Activated CD8-positive, alpha-beta T cell treated with anti-CD3 and anti-CD28 coated beads, Interleukin-2, amount 10 ng/mL, durations not matched to agents 7 days and 5 days (primary cell): ENCODE results near the gene WBP1L. TPM values are rescaled to one million over a fixed set of nuclear protein-coding genes. Genes with fewer than 3 reads are reported as not detected.
A peak's percentile ranks its signal among the peaks of the same experiment; 100 is the strongest.

ENCODE experiments used
- ATAC-seq: fragments of 150-1000 bp; cut with Tn5 transposase; one replicate; pipeline ENCODE4 v1.10.0; 2021; ENCODE audit warnings: moderate library complexity
- CTCF ChIA-PET: fragments of 350-600 bp; sonication (Branson Sonifier 250); formaldehyde crosslinking; loops from one replicate; lab custom pipeline; 2021; ENCODE audit warnings: antibody characterized with exemption; lab: Charles Lee
- POLR2A ChIA-PET: fragments of 350-600 bp; sonication (Branson Sonifier 250); formaldehyde crosslinking; loops from one replicate; lab custom pipeline; 2021; ENCODE audit warnings: antibody characterized with exemption; lab: Charles Lee
- DNase-seq: peaks from one replicate; pipeline ENCODE4 v3.0.0-alpha.2; 2020
- H3K27ac Mint-ChIP-seq: one replicate; pipeline ENCODE4 v1.8.0; 2021; ENCODE audit warnings: mild to moderate bottlenecking, mixed read lengths
- H3K27me3 Mint-ChIP-seq: one replicate; pipeline ENCODE4 v1.8.0; 2021; ENCODE audit warnings: low read depth, mixed read lengths
- H3K36me3 Mint-ChIP-seq: one replicate; pipeline ENCODE4 v1.8.0; 2021; ENCODE audit warnings: low read depth, mixed read lengths
- H3K4me1 Mint-ChIP-seq: one replicate; pipeline ENCODE4 v1.8.0; 2021; ENCODE audit warnings: low read depth, mixed read lengths
- H3K4me3 Mint-ChIP-seq: one replicate; pipeline ENCODE4 v1.8.0; 2021; ENCODE audit warnings: mild to moderate bottlenecking, mixed read lengths
- H3K9me3 Mint-ChIP-seq: one replicate; pipeline ENCODE4 v1.8.0; 2022; ENCODE audit warnings: mixed read lengths; ENCODE audit not compliant: insufficient read depth
- total RNA-seq, 2 experiments: library from RNA; stranded (reverse); gene quantifications; one replicate each; pipeline ENCODE4 v1.2.3, GENCODE V29; 2021

The WBP1L gene
- total RNA-seq, 2 experiments from 2014 or later, result 25.7 to 25.9 TPM

- no peak for ATAC-seq
- Mint-ChIP-seq H3K36me3 (peaks cover 40% of the 10 kb centered on the region), H3K9me3 (peaks cover 3% of the 10 kb centered on the region), H3K27me3 (no peaks in the 10 kb centered on the region), H3K4me3 (no peak overlapping the region), H3K4me1 (peaks cover 35% of the 10 kb centered on the region), H3K27ac (no peak overlapping the region)
- ChIA-PET POLR2A (no interaction called here), CTCF (no interaction called here)
- DNase-seq, result no peak
These were observed 57.7 kb downstream of the WBP1L start for GRCh38 chr10:102801496-102801895.

GRCh38 chr10:102801978-102802377, 58.2 kb downstream of the WBP1L start:
- CTCF ChIA-PET, result no interaction called here
- POLR2A ChIA-PET, result interaction anchor here (0.6 kb wide), 1 partner anchor 10 kb away, joined by 3 read pairs; no protein-coding TSS in a partner anchor
- DNase-seq (no peak), ATAC-seq (no peak)
- H3K4me3 Mint-ChIP-seq, result no peak overlapping the region
- peak overlapping the region; percentile 70 for H3K27ac Mint-ChIP-seq
- H3K9me3 Mint-ChIP-seq, result peaks cover 3% of the 10 kb centered on the region
- H3K27me3 Mint-ChIP-seq, result no peaks in the 10 kb centered on the region
- peaks cover 33% of the 10 kb centered on the region for H3K4me1 Mint-ChIP-seq
- H3K36me3 Mint-ChIP-seq, result peaks cover 40% of the 10 kb centered on the region

GRCh38 chr10:102802920-102803534, 59.3 kb downstream of the WBP1L start:
- DNase-seq (no peak), ATAC-seq (peak; percentile 30)
- peaks cover 29% of the 10 kb centered on the region for H3K4me1 Mint-ChIP-seq
- POLR2A ChIA-PET, result interaction anchor here (0.8 kb wide), 1 partner anchor 9 kb away, joined by 3 read pairs; no protein-coding TSS in a partner anchor
- no peak overlapping the region for H3K4me3 Mint-ChIP-seq
- CTCF ChIA-PET, result no interaction called here
- H3K9me3 Mint-ChIP-seq, result peaks cover 3% of the 10 kb centered on the region
- H3K27me3 Mint-ChIP-seq, result no peaks in the 10 kb centered on the region
- no peak overlapping the region for H3K27ac Mint-ChIP-seq
- peaks cover 38% of the 10 kb centered on the region for H3K36me3 Mint-ChIP-seq

- peaks cover 3% of the 10 kb centered on the region for H3K9me3 Mint-ChIP-seq
- ATAC-seq, result no peak
- H3K4me1 Mint-ChIP-seq, result peaks cover 32% of the 10 kb centered on the region
- H3K27ac Mint-ChIP-seq, result no peak overlapping the region
- ChIA-PET POLR2A (no interaction called here), CTCF (no interaction called here)
- H3K4me3 Mint-ChIP-seq, result no peak overlapping the region
- H3K27me3 Mint-ChIP-seq, result no peaks in the 10 kb centered on the region
- peaks cover 31% of the 10 kb centered on the region for H3K36me3 Mint-ChIP-seq
- no peak for DNase-seq
These were observed 60.8 kb downstream of the WBP1L start for GRCh38 chr10:102804382-102805055.

- H3K4me3 Mint-ChIP-seq, result no peak overlapping the region
- ChIA-PET CTCF (no interaction called here), POLR2A (no interaction called here)
- H3K27me3 Mint-ChIP-seq, result no peaks in the 10 kb centered on the region
- DNase-seq (no peak), ATAC-seq (no peak)
- no peak overlapping the region for H3K27ac Mint-ChIP-seq
- peaks cover 3% of the 10 kb centered on the region for H3K9me3 Mint-ChIP-seq
- peaks cover 36% of the 10 kb centered on the region for H3K4me1 Mint-ChIP-seq
- H3K36me3 Mint-ChIP-seq, result peaks cover 34% of the 10 kb centered on the region
These were observed 64.6 kb downstream of the WBP1L start for GRCh38 chr10:102808380-102808779.

- CTCF ChIA-PET, result interaction anchor here (1.2 to 1.5 kb wide), 3 partner anchors 25 to 90 kb away, joined by 7 to 9 read pairs (median 7); partner anchors contain the start of gene CYP17A1
- H3K4me3 Mint-ChIP-seq, result no peak overlapping the region
- ATAC-seq (no peak), DNase-seq (no peak)
- H3K27me3 Mint-ChIP-seq, result no peaks in the 10 kb centered on the region
- H3K27ac Mint-ChIP-seq, result peak overlapping the region; percentile 94
- POLR2A ChIA-PET, result interaction anchor here (1.2 kb wide), 1 partner anchor 8 kb away, joined by 3 read pairs; no protein-coding TSS in a partner anchor
- peaks cover 36% of the 10 kb centered on the region for H3K36me3 Mint-ChIP-seq
- H3K4me1 Mint-ChIP-seq, result peaks cover 42% of the 10 kb centered on the region
- H3K9me3 Mint-ChIP-seq, result no peaks in the 10 kb centered on the region
These were observed 67.6 kb downstream of the WBP1L start for GRCh38 chr10:102811346-102811745.

GRCh38 chr10:102812231-102812876, 68.6 kb downstream of the WBP1L start:
- H3K4me1 Mint-ChIP-seq, result peaks cover 40% of the 10 kb centered on the region
- ATAC-seq (peak; percentile 88), DNase-seq (peak; percentile 72)
- ChIA-PET POLR2A (interaction anchor here (0.8 to 1.2 kb wide), 3 partner anchors 9 to 138 kb away, joined by 3 read pairs; no protein-coding TSS in a partner anchor), CTCF (interaction anchor here (0.8 to 1.5 kb wide), 8 partner anchors 14 to 242 kb away, joined by 3 to 9 read pairs (median 3); partner anchors contain the start of gene CYP17A1)
- H3K36me3 Mint-ChIP-seq, result peaks cover 36% of the 10 kb centered on the region
- no peaks in the 10 kb centered on the region for H3K27me3 Mint-ChIP-seq
- no peaks in the 10 kb centered on the region for H3K9me3 Mint-ChIP-seq
- H3K4me3 Mint-ChIP-seq, result peak overlapping the region; percentile 61
- peak overlapping the region; percentile 94 for H3K27ac Mint-ChIP-seq

GRCh38 chr10:102813017-102813541, 69.3 kb downstream of the WBP1L start:
- ATAC-seq, result no peak
- Mint-ChIP-seq H3K27me3 (no peaks in the 10 kb centered on the region), H3K9me3 (no peaks in the 10 kb centered on the region), H3K4me3 (peak overlapping the region; percentile 61), H3K4me1 (peaks cover 40% of the 10 kb centered on the region), H3K36me3 (peaks cover 36% of the 10 kb centered on the region), H3K27ac (peak overlapping the region; percentile 94)
- no peak for DNase-seq
- ChIA-PET POLR2A (interaction anchor here (0.9 kb wide), 1 partner anchor 139 kb away, joined by 3 read pairs; no protein-coding TSS in a partner anchor), CTCF (interaction anchor here (1.0 to 1.5 kb wide), 5 partner anchors 14 to 105 kb away, joined by 3 to 7 read pairs (median 3); partner anchors contain the start of genes CNNM2 and CYP17A1)

GRCh38 chr10:102813734-102814452, 70.1 kb downstream of the WBP1L start:
- Mint-ChIP-seq H3K9me3 (no peaks in the 10 kb centered on the region), H3K27me3 (no peaks in the 10 kb centered on the region), H3K4me1 (peaks cover 37% of the 10 kb centered on the region), H3K27ac (peak overlapping the region; percentile 94), H3K4me3 (no peak overlapping the region), H3K36me3 (peaks cover 36% of the 10 kb centered on the region)
- ChIA-PET POLR2A (no interaction called here), CTCF (interaction anchor here (1.1 to 1.2 kb wide), 2 partner anchors 14 to 104 kb away, joined by 3 read pairs; partner anchors contain the start of gene CNNM2)
- ATAC-seq (no peak), DNase-seq (no peak)

- Mint-ChIP-seq H3K27ac (no peak overlapping the region), H3K4me1 (peaks cover 37% of the 10 kb centered on the region), H3K9me3 (no peaks in the 10 kb centered on the region), H3K36me3 (peaks cover 36% of the 10 kb centered on the region), H3K27me3 (no peaks in the 10 kb centered on the region), H3K4me3 (no peak overlapping the region)
- no peak for DNase-seq
- no peak for ATAC-seq
- ChIA-PET POLR2A (no interaction called here), CTCF (no interaction called here)
These were observed 70.7 kb downstream of the WBP1L start for GRCh38 chr10:102814453-102814871.
